DND-41 (cell line): ENCODE results near the gene ALDH18A1.
A peak's percentile ranks its signal among the peaks of the same experiment; 100 is the strongest.

ENCODE experiments used
- ATAC-seq: fragments of 200-7000 bp; cut with Tn5 transposase; 3 replicates; pipeline ENCODE4 v1.9.1; 2021; ENCODE audit warnings: low read depth; ENCODE audit not compliant: insufficient read depth
- DNase-seq: peaks from one replicate; pipeline ENCODE4 v3.0.0-alpha.2; 2020
- H2AFZ ChIP-seq: 2 replicates; pipeline ENCODE4 v1.6.0; 2012; ENCODE audit warnings: low read depth, low read length
- H3K27ac ChIP-seq: 2 replicates; pipeline ENCODE4 v1.5.1; 2012; ENCODE audit warnings: low read length, inconsistent platforms
- H3K27me3 ChIP-seq: fragments of 200-600 bp; sonication (generic); 2 replicates; pipeline ENCODE4 v1.6.0; 2012; ENCODE audit warnings: low read length, mild to moderate bottlenecking, inconsistent platforms; ENCODE audit not compliant: insufficient read depth, poor library complexity
- H3K36me3 ChIP-seq: 2 replicates; pipeline ENCODE4 v1.5.1; 2012; ENCODE audit warnings: low read length, inconsistent platforms; ENCODE audit not compliant: insufficient read depth
- H3K4me1 ChIP-seq: 2 replicates; pipeline ENCODE4 v1.5.1; 2012; ENCODE audit warnings: mild to moderate bottlenecking, low read length; ENCODE audit not compliant: insufficient read depth
- H3K4me2 ChIP-seq: 2 replicates; pipeline ENCODE4 v1.6.0; 2012; ENCODE audit warnings: mild to moderate bottlenecking, moderate library complexity, low read length, inconsistent platforms; ENCODE audit not compliant: insufficient read depth
- H3K4me3 ChIP-seq, 2 experiments: fragments of 200-600 bp in 1 of 2; shearing (Covaris generic) in 1 of 2; 2 replicates each; pipeline ENCODE4 v1.5.1; 2012 to 2016; ENCODE audit warnings: inconsistent platforms in 2 of 2, low read length in 2 of 2, mild to moderate bottlenecking in 2 of 2, low read depth in 1 of 2, moderate library complexity in 1 of 2
- H3K79me2 ChIP-seq: 2 replicates; pipeline ENCODE4 v1.6.0; 2012; ENCODE audit warnings: low read length, inconsistent platforms; ENCODE audit not compliant: insufficient read depth
- H3K9ac ChIP-seq: 2 replicates; pipeline ENCODE4 v1.6.0; 2012; ENCODE audit warnings: low read depth, mild to moderate bottlenecking, inconsistent platforms, low read length, moderate library complexity
- H3K9me3 ChIP-seq: 2 replicates; pipeline ENCODE4 v1.5.1; 2012; ENCODE audit warnings: low read length, moderate library complexity, mild to moderate bottlenecking, inconsistent platforms; ENCODE audit not compliant: insufficient read depth, severe bottlenecking
- H4K20me1 ChIP-seq: 2 replicates; pipeline ENCODE4 v1.6.0; 2012; ENCODE audit warnings: low read length; ENCODE audit not compliant: insufficient read depth
- CTCF ChIP-seq: IDR thresholded peaks from 2 replicates; pipeline ENCODE4 v1.5.1; 2012; ENCODE audit warnings: borderline replicate concordance, low read length, moderate library complexity, mild to moderate bottlenecking; ENCODE audit not compliant: poor library complexity, severe bottlenecking; ENCODE audit errors: extremely low read depth
- EZH2 ChIP-seq: IDR thresholded peaks from 3 replicates; pipeline ENCODE4 v1.6.1; 2012; ENCODE audit warnings: borderline replicate concordance, low read depth, mild to moderate bottlenecking, moderate library complexity, low read length, inconsistent platforms; ENCODE audit not compliant: severe bottlenecking

The ALDH18A1 gene

GRCh38 chr10:95694665-95695064 lies 38.2 kb upstream of the ALDH18A1 start:
- Histone ChIP-seq H3K27ac (peak overlapping the region; percentile 69; the same call in 1 of the 2 replicates), H4K20me1 (no peaks in the 10 kb centered on the region), H3K9ac (peak overlapping the region; percentile 52), H3K36me3 (peaks cover 21% of the 10 kb centered on the region), H3K4me2 (peak overlapping the region; percentile 86), H3K79me2 (peaks cover 27% of the 10 kb centered on the region), H3K4me3 (peak overlapping the region in 1 of 2 experiments; percentile 92; a peak in 2 of 4 replicates), H2AFZ (peak overlapping the region; percentile 91), H3K27me3 (no peaks in the 10 kb centered on the region), H3K9me3 (no peaks in the 10 kb centered on the region), H3K4me1 (peaks cover 35% of the 10 kb centered on the region)
- ATAC-seq (no peak), DNase-seq (no peak)
- no peak for TF ChIP-seq EZH2
- TF ChIP-seq CTCF: no peak

GRCh38 chr10:95693668-95694534 lies 37.4 kb upstream of the ALDH18A1 start, which contains the start of gene TCTN3:
TCTN3 (minus strand) TSS chr10:95693927; CDS start chr10:95693899, 28 bp downstream.
- H3K9me3 ChIP-seq: no peaks in the 10 kb centered on the region
- H3K4me3 ChIP-seq: peak within 1 kb of the TSS; percentile 78 to 92
- H3K79me2 ChIP-seq: peaks cover 27% of the 10 kb centered on the region
- peak; percentile 98 for TF ChIP-seq CTCF
- TF ChIP-seq EZH2: no peak
- H3K9ac ChIP-seq: peak within 1 kb of the TSS; percentile 77
- peak within 1 kb of the TSS; percentile 71 for H3K27ac ChIP-seq
- peak within 1 kb of the TSS; percentile 86 for H3K4me2 ChIP-seq
- H3K27me3 ChIP-seq: no peaks in the 10 kb centered on the region
- H3K4me1 ChIP-seq: peaks cover 35% of the 10 kb centered on the region
- ATAC-seq (peak; percentile 98), DNase-seq (peak; percentile 97)
- H2AFZ ChIP-seq: peak within 1 kb of the TSS; percentile 95
- no peaks in the 10 kb centered on the region for H4K20me1 ChIP-seq
- H3K36me3 ChIP-seq: peaks cover 26% of the 10 kb centered on the region

GRCh38 chr10:95693071-95693667 lies 36.7 kb upstream of the ALDH18A1 start:
- no peaks in the 10 kb centered on the region for H4K20me1 ChIP-seq
- ATAC-seq (no peak), DNase-seq (no peak)
- H3K27ac ChIP-seq: peak overlapping the region; percentile 71
- peak overlapping the region; percentile 78 to 92 for H3K4me3 ChIP-seq
- peak overlapping the region; percentile 95 for H2AFZ ChIP-seq
- peaks cover 30% of the 10 kb centered on the region for H3K36me3 ChIP-seq
- H3K9me3 ChIP-seq: no peaks in the 10 kb centered on the region
- H3K79me2 ChIP-seq: peaks cover 27% of the 10 kb centered on the region
- no peaks in the 10 kb centered on the region for H3K27me3 ChIP-seq
- peak overlapping the region; percentile 86 for H3K4me2 ChIP-seq
- peaks cover 35% of the 10 kb centered on the region for H3K4me1 ChIP-seq
- no peak for TF ChIP-seq CTCF
- no peak for TF ChIP-seq EZH2
- peak overlapping the region; percentile 77 for H3K9ac ChIP-seq
